Mesenchymal stem cell (in vitro differentiated cells and primary cell): Measurements from ENCODE around the gene PLCH2.

ENCODE experiments used
- DNase-seq: peaks from one replicate; pipeline ENCODE4 v3.0.0-alpha.2; 2013
- H2AFZ ChIP-seq: one replicate; pipeline ENCODE4 v1.6.1; 2013; ENCODE audit warnings: low read depth, mild to moderate bottlenecking, control low read depth, inconsistent platforms, low read length, moderate library complexity
- H2AK5ac ChIP-seq: 2 replicates; pipeline ENCODE4 v1.6.1; 2013; ENCODE audit warnings: low read length, moderate library complexity, mild to moderate bottlenecking, inconsistent platforms; ENCODE audit not compliant: severe bottlenecking
- H2BK120ac ChIP-seq: one replicate; pipeline ENCODE4 v1.6.1; 2013; ENCODE audit warnings: low read depth, mild to moderate bottlenecking, inconsistent platforms, low read length, moderate library complexity
- H2BK12ac ChIP-seq, 2 experiments: one replicate each; pipeline ENCODE4 v1.6.1; 2013; ENCODE audit warnings: inconsistent platforms in 2 of 2, low read length in 2 of 2, mild to moderate bottlenecking in 2 of 2, moderate library complexity in 2 of 2, control low read depth in 1 of 2
- H2BK15ac ChIP-seq: one replicate; pipeline ENCODE4 v1.6.1; 2013; ENCODE audit warnings: mild to moderate bottlenecking, low read depth, inconsistent platforms; ENCODE audit not compliant: poor library complexity, severe bottlenecking
- H2BK5ac ChIP-seq: 2 replicates; pipeline ENCODE4 v1.6.1; 2013; ENCODE audit warnings: low read depth, mild to moderate bottlenecking, low read length, control low read depth, inconsistent platforms; ENCODE audit not compliant: poor library complexity, severe bottlenecking
- H3K14ac ChIP-seq, 2 experiments: one replicate each; pipeline ENCODE4 v1.6.1; 2013; ENCODE audit warnings: inconsistent platforms in 2 of 2, low read length in 2 of 2, control low read depth in 1 of 2, mild to moderate bottlenecking in 1 of 2, moderate library complexity in 1 of 2
- H3K18ac ChIP-seq, 2 experiments: one replicate each; pipeline ENCODE4 v1.6.1; 2013; ENCODE audit warnings: inconsistent platforms in 2 of 2, low read length in 2 of 2, control low read depth in 1 of 2, low read depth in 1 of 2, mild to moderate bottlenecking in 1 of 2
- H3K23ac ChIP-seq, 2 experiments: one replicate each; pipeline ENCODE4 v1.6.1; 2013; ENCODE audit warnings: inconsistent platforms in 2 of 2, low read length in 2 of 2, mild to moderate bottlenecking in 2 of 2, moderate library complexity in 2 of 2, control low read depth in 1 of 2
- H3K27ac ChIP-seq: 2 replicates; pipeline ENCODE4 v1.5.1; 2013; ENCODE audit warnings: mild to moderate bottlenecking, moderate library complexity, low read length, control low read depth, inconsistent platforms; ENCODE audit not compliant: poor library complexity, severe bottlenecking
- H3K27me3 ChIP-seq, 2 experiments: 2 replicates each; pipeline versions ENCODE4 v1.6.1 to v1.7.0; 2013; ENCODE audit warnings: low read length in 2 of 2, mild to moderate bottlenecking in 2 of 2, moderate library complexity in 2 of 2, control low read depth in 1 of 2, inconsistent platforms in 1 of 2; ENCODE audit not compliant: control insufficient read depth in 1 of 2, insufficient read depth in 1 of 2
- H3K36me3 ChIP-seq, 2 experiments: 2 replicates each; pipeline versions ENCODE4 v1.6.1 to v1.7.0; 2013; ENCODE audit warnings: low read length in 2 of 2, control low read depth in 1 of 2, inconsistent platforms in 1 of 2, low read depth in 1 of 2, mild to moderate bottlenecking in 1 of 2; ENCODE audit not compliant: insufficient read depth in 2 of 2, control insufficient read depth in 1 of 2
- H3K4ac ChIP-seq, 2 experiments: one replicate each; pipeline ENCODE4 v1.6.1; 2013; ENCODE audit warnings: inconsistent platforms in 2 of 2, low read length in 2 of 2, mild to moderate bottlenecking in 2 of 2, moderate library complexity in 2 of 2, control low read depth in 1 of 2, low read depth in 1 of 2
- H3K4me1 ChIP-seq: 2 replicates; pipeline ENCODE4 v1.6.1; 2013; ENCODE audit warnings: low read depth, low read length, control low read depth; ENCODE audit not compliant: control insufficient read depth, insufficient read depth
- H3K4me2 ChIP-seq: 2 replicates; pipeline ENCODE4 v1.6.1; 2013; ENCODE audit warnings: low read length, mild to moderate bottlenecking, inconsistent platforms; ENCODE audit not compliant: poor library complexity, severe bottlenecking
- H3K4me3 ChIP-seq, 2 experiments: 2 replicates each; pipeline versions ENCODE4 v1.5.1 to v1.7.0; 2013; ENCODE audit warnings: low read length in 2 of 2, mild to moderate bottlenecking in 2 of 2, control low read depth in 1 of 2, low read depth in 1 of 2; ENCODE audit not compliant: insufficient read depth in 1 of 2
- H3K79me1 ChIP-seq: replicated peaks from 2 replicates; pipeline ENCODE4 v1.6.1; 2013; ENCODE audit warnings: mild to moderate bottlenecking, control low read depth, low read length, inconsistent platforms; ENCODE audit not compliant: poor library complexity, severe bottlenecking
- H3K9ac ChIP-seq: 2 replicates; pipeline ENCODE4 v1.7.0; 2013; ENCODE audit warnings: mild to moderate bottlenecking, low read length, moderate library complexity
- H3K9me3 ChIP-seq: 2 replicates; pipeline ENCODE4 v1.7.0; 2013; ENCODE audit warnings: mild to moderate bottlenecking, low read length; ENCODE audit not compliant: control insufficient read depth
- H4K8ac ChIP-seq: one replicate; pipeline ENCODE4 v1.6.1; 2013; ENCODE audit warnings: inconsistent platforms, mild to moderate bottlenecking, low read length, moderate library complexity
- H4K91ac ChIP-seq: one replicate; pipeline ENCODE4 v1.6.1; 2013; ENCODE audit warnings: mild to moderate bottlenecking, low read length, inconsistent platforms
- WGBS: methylation state at CpG from one replicate; pipeline ENCODE4 v1.1.7; 2013; ENCODE audit warnings: mixed read lengths; 5-methylcytosine and 5-hydroxymethylcytosine counted together

The PLCH2 gene

DNA sequence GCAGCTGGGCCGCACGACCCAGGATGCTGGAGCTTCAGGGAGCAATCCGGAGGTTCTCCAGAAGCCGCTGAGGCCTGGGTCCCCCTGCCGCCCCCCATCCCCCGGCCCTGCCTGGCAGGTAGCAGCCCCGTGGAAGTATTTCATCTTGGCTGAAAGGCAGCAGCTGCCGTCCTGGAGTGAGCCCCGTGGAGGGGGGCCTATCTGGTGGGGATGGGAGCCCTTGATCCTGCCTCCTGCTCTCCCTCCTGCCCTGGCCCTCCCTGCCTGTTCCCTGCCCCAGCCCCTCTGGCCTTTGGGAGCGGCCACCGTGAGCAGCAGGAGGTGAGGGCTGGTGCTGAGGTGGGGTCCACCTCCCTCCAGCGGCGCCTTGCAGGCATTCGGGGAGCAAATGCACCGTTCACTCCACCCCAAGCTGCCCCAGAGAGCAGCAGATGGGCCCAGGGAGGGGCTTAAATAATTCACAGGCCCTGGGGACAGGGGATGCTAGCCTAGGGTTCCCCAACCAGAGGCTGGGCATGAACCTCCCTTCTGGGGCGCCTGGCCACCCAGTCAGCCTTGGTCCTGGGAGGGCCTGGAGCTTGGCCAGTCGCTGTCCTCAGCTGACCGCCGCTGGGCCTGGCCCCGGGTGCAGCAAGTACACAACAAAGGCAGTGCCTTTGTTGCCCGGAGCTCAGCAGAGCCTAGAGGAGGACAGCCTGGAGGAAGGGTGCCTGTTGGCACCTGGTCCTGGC is 23.7 kb upstream of the PLCH2 start:
- peaks cover 0 to 6% of the 10 kb centered on the region in 2 experiments for H3K27me3 ChIP-seq
- no peak for DNase-seq
- peak overlapping the region; percentile 97 for H3K27ac ChIP-seq
- peaks cover 12% of the 10 kb centered on the region for H3K79me1 ChIP-seq
- peaks cover 0 to 3% of the 10 kb centered on the region in 2 experiments for H3K36me3 ChIP-seq
- H2AK5ac ChIP-seq = peak overlapping the region; percentile 70
- H3K9me3 ChIP-seq = no peaks in the 10 kb centered on the region
- H4K91ac ChIP-seq = no peak overlapping the region
- H3K18ac ChIP-seq = peak overlapping the region; percentile 10 to 14
- no peak overlapping the region for H4K8ac ChIP-seq
- H3K4me2 ChIP-seq = peak overlapping the region; percentile 13
- H2BK15ac ChIP-seq = no peak overlapping the region
- WGBS = 73% methylated on average over 21 of the region's 21 CpGs
- peak overlapping the region in 1 of 2 experiments; percentile 41 for H3K14ac ChIP-seq
- no peak overlapping the region for H3K4me3 ChIP-seq
- no peak overlapping the region for H3K9ac ChIP-seq
- H2BK120ac ChIP-seq = no peak overlapping the region
- peak overlapping the region; percentile 95 for H2BK5ac ChIP-seq
- no peak overlapping the region for H2AFZ ChIP-seq
- no peak overlapping the region for H3K23ac ChIP-seq
- H3K4ac ChIP-seq = no peak overlapping the region
- no peak overlapping the region for H2BK12ac ChIP-seq
- peaks cover 85% of the 10 kb centered on the region for H3K4me1 ChIP-seq

GRCh38 chr1:2452932-2453315 is 23.2 kb upstream of the PLCH2 start:
- Histone ChIP-seq H2BK12ac (no peak overlapping the region), H2BK5ac (peak overlapping the region; percentile 45), H3K4me3 (no peak overlapping the region), H3K9me3 (no peaks in the 10 kb centered on the region), H4K91ac (no peak overlapping the region), H3K4me1 (peaks cover 84% of the 10 kb centered on the region), H3K9ac (no peak overlapping the region), H3K27me3 (peaks cover 0 to under 1% of the 10 kb centered on the region in 2 experiments), H3K36me3 (peaks cover 0 to 3% of the 10 kb centered on the region in 2 experiments), H2AFZ (no peak overlapping the region), H2BK15ac (peak overlapping the region; percentile 44), H4K8ac (no peak overlapping the region), H2BK120ac (no peak overlapping the region), H3K79me1 (peaks cover 12% of the 10 kb centered on the region), H3K18ac (no peak overlapping the region), H3K14ac (no peak overlapping the region), H3K27ac (peak overlapping the region; percentile 97), H3K4ac (no peak overlapping the region), H3K23ac (no peak overlapping the region), H2AK5ac (peak overlapping the region; percentile 82), H3K4me2 (no peak overlapping the region)
- DNase-seq = no peak
- 91% methylated on average over 19 of the region's 19 CpGs for WGBS

DNA sequence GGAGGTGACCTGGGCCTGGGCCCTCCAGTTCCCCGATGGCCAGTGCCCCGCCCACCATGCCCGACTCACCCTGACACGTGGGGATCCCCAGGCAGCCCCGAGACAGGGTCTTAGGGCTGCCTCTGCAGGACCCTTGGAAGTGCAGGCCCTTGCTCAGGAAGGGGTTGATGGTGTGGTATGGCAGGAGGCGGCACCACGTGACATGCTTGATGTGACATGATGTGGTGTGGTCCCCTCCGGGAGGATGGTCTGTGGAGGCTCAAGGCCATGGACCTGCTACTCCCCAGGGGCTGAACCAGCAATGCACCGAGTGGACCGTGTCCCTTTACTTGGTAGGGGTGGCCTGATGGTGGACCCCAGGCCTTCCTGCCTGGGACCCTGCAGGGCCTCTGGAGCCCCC is 21.9 kb upstream of the PLCH2 start:
- Histone ChIP-seq H2BK12ac (no peak overlapping the region), H3K23ac (no peak overlapping the region), H4K8ac (no peak overlapping the region), H2AFZ (no peak overlapping the region), H3K27ac (no peak overlapping the region), H3K9ac (no peak overlapping the region), H3K9me3 (no peaks in the 10 kb centered on the region), H2BK5ac (no peak overlapping the region), H3K14ac (no peak overlapping the region), H3K4me1 (peaks cover 83% of the 10 kb centered on the region), H4K91ac (no peak overlapping the region), H2BK120ac (no peak overlapping the region), H2AK5ac (peak overlapping the region; percentile 18), H3K36me3 (peaks cover 0 to 6% of the 10 kb centered on the region in 2 experiments), H2BK15ac (no peak overlapping the region), H3K4me3 (no peak overlapping the region), H3K27me3 (no peaks in the 10 kb centered on the region), H3K4me2 (no peak overlapping the region), H3K18ac (no peak overlapping the region), H3K79me1 (peaks cover 12% of the 10 kb centered on the region), H3K4ac (no peak overlapping the region)
- DNase-seq = no peak
- 94% methylated on average over 10 of the region's 10 CpGs for WGBS

- H2AFZ ChIP-seq = no peak overlapping the region
- H3K4me1 ChIP-seq = peaks cover 85% of the 10 kb centered on the region
- no peak overlapping the region for H3K4me3 ChIP-seq
- no peak overlapping the region for H2BK5ac ChIP-seq
- no peak overlapping the region for H3K14ac ChIP-seq
- H3K4ac ChIP-seq = no peak overlapping the region
- no peak overlapping the region for H3K23ac ChIP-seq
- H3K27me3 ChIP-seq = peaks cover 0 to 2% of the 10 kb centered on the region in 2 experiments
- H3K36me3 ChIP-seq = peaks cover 0 to 6% of the 10 kb centered on the region in 2 experiments
- H3K4me2 ChIP-seq = no peak overlapping the region
- H3K9me3 ChIP-seq = no peaks in the 10 kb centered on the region
- no peak for DNase-seq
- H3K9ac ChIP-seq = no peak overlapping the region
- H2AK5ac ChIP-seq = no peak overlapping the region
- no peak overlapping the region for H3K18ac ChIP-seq
- peaks cover 16% of the 10 kb centered on the region for H3K79me1 ChIP-seq
- H2BK120ac ChIP-seq = no peak overlapping the region
- H2BK12ac ChIP-seq = no peak overlapping the region
- no peak overlapping the region for H4K8ac ChIP-seq
- whole genome bisulfite sequencing = 86% methylated on average over 21 of the region's 21 CpGs
- H3K27ac ChIP-seq = no peak overlapping the region
- H4K91ac ChIP-seq = no peak overlapping the region
- no peak overlapping the region for H2BK15ac ChIP-seq
These were observed 20.3 kb upstream of the PLCH2 start for GRCh38 chr1:2455757-2456156.
